GM21360 (cell line): ENCODE results near the gene PLD1.

Experiments
- ATAC-seq: cut with Tn5 transposase; IDR thresholded peaks from one replicate; pipeline ENCODE4 v1.9.1; 2021; ENCODE audit warnings: mild to moderate bottlenecking, moderate library complexity; ENCODE audit not compliant: unreplicated experiment

The PLD1 gene

GRCh38 chr3:171797265-171797679 is 13.0 kb downstream of the PLD1 start:
- ATAC-seq, result peak; percentile 60

- no peak for ATAC-seq
These were observed 13.5 kb downstream of the PLD1 start for GRCh38 chr3:171796625-171797264.

GRCh38 chr3:171792531-171792930 is 17.8 kb downstream of the PLD1 start:
- no peak for ATAC-seq

GRCh38 chr3:171791692-171792076 is 18.6 kb downstream of the PLD1 start:
- ATAC-seq, result no peak

GRCh38 chr3:171790898-171791691 is 19.2 kb downstream of the PLD1 start:
- ATAC-seq, result no peak

- ATAC-seq, result no peak
These were observed 19.7 kb downstream of the PLD1 start for GRCh38 chr3:171790574-171790897.

GRCh38 chr3:171789759-171790505 is 20.4 kb downstream of the PLD1 start:
- ATAC-seq, result no peak

- ATAC-seq, result no peak
These were observed 21.5 kb downstream of the PLD1 start for GRCh38 chr3:171788546-171789351.

GRCh38 chr3:171786997-171787396 is 23.3 kb downstream of the PLD1 start:
- ATAC-seq, result no peak

- no peak for ATAC-seq
These were observed 25.3 kb downstream of the PLD1 start for GRCh38 chr3:171784937-171785336.

GRCh38 chr3:171784387-171784786 is 25.9 kb downstream of the PLD1 start:
- no peak for ATAC-seq

GRCh38 chr3:171783626-171784025 is 26.7 kb downstream of the PLD1 start:
- ATAC-seq, result no peak

GRCh38 chr3:171783086-171783485 is 27.2 kb downstream of the PLD1 start:
- no peak for ATAC-seq

GRCh38 chr3:171782617-171783016 is 27.7 kb downstream of the PLD1 start:
- no peak for ATAC-seq

GRCh38 chr3:171781711-171782127 is 28.6 kb downstream of the PLD1 start:
- no peak for ATAC-seq

GRCh38 chr3:171778493-171778892 is 31.8 kb downstream of the PLD1 start:
- no peak for ATAC-seq

GRCh38 chr3:171777596-171777995 is 32.7 kb downstream of the PLD1 start:
- ATAC-seq, result no peak

GRCh38 chr3:171776839-171777583 is 33.3 kb downstream of the PLD1 start:
- ATAC-seq, result no peak

- ATAC-seq, result no peak
These were observed 33.9 kb downstream of the PLD1 start for GRCh38 chr3:171776411-171776810.

- no peak for ATAC-seq
These were observed 34.3 kb downstream of the PLD1 start for GRCh38 chr3:171775943-171776342.
